PC-3 (cell line): ENCODE measurements around the gene TMEM184B.

Experiments used
- CTCF ChIP-seq: fragments of 300-600 bp; sonication (generic); conservative IDR thresholded peaks from 2 replicates; pipeline ENCODE4 v1.5.1; 2017; ENCODE audit warnings: antibody characterized with exemption, low read depth, mild to moderate bottlenecking, low read length
- EZH2 ChIP-seq: fragments of 300-600 bp; sonication (generic); IDR thresholded peaks from one replicate; pipeline ENCODE4 v1.6.1; 2017; ENCODE audit warnings: antibody characterized with exemption, mild to moderate bottlenecking, low read length; ENCODE audit not compliant: unreplicated experiment
- EZH2phosphoT487 ChIP-seq: fragments of 300-600 bp; sonication (generic); IDR thresholded peaks from 2 replicates; pipeline ENCODE4 v1.6.1; 2018; ENCODE audit warnings: mild to moderate bottlenecking, antibody characterized with exemption, low read length, borderline replicate concordance

DNA sequence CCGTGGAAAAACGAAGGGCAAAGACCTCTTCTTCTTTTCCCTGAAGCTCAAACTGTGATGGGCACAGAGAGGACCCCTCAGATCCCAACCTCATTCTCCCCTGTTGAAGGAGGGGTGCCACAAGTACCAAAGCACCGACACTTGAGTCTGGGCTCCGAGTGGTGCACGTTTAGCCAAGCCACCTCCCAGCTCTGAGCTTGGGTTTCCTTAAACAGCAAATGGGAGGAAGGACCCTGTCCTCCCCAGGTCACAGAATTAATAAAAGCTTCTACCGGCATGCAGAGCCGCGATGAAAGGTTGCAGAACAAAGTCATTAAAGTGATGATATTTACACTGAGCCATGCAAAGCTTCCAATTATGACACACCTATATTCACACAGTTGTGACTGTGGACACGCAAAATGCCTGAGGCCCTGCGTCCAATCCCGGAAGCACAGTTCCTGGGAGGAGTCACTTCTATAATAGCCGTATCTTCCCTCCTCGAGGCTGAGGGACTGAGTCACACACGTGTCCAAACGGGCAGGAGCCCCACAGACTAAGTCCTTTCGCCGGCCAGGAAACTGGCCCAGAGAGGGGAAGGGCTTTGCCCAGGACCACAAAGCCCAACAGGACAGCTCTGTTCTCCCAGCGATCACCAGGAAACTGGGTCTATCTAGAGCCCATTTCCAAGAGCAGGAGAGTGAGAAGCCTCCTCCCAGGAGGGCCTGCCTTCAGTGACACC, 45.3 kb upstream of the TMEM184B start:
- TF ChIP-seq CTCF (no peak), EZH2 (no peak), EZH2phosphoT487 (no peak)
